ENCODE data around the gene MAP3K2. TPM values are rescaled to one million over a fixed set of nuclear protein-coding genes. Genes with fewer than 3 reads are reported as not detected.
"Not testable (repeated sequence)": the region's sequence is repeated elsewhere in the genome, so short reads cannot be mapped to it uniquely, and the experiment has no call there.

Gene MAP3K2
- total RNA-seq, 4 donors from 2014 or later, result 33.8 to 46.4 (median 39.4) TPM

- DNase-seq (no peak), ATAC-seq (no peak)
- in situ Hi-C loops (cut with MboI; ENCODE audit: low sequenced_read_pairs in 4 of 4) (no loop called here), intact Hi-C loops (cut with DNase I; ENCODE audit: low total_unique reads) (loop anchor here (5.0 kb wide), 1 partner anchor 119 kb away; no protein-coding TSS in a partner anchor)
- TF ChIP-seq POLR2A (IDR thresholded peaks at IDR 0.05) (no peak), CTCF (IDR thresholded peaks at IDR 0.05 in 4 of 5, conservative IDR thresholded peaks at IDR 0.05 in 1 of 5) (no peak)
- H3K9me3 ChIP-seq, result no peaks in the 10 kb centered on the region
- H3K4me3 ChIP-seq, result no peak overlapping the region
- H3K36me3 ChIP-seq, result no peaks in the 10 kb centered on the region
- H3K4me1 ChIP-seq, result peaks cover 46 to 53% of the 10 kb centered on the region in 2 donors
- no peaks in the 10 kb centered on the region for H3K27me3 ChIP-seq
- no peak overlapping the region for H3K27ac ChIP-seq
These were observed 29.7 kb downstream of the MAP3K2 start for GRCh38 chr2:127358044-127358443.

- DNase-seq, result no peak
- TF ChIP-seq CTCF (IDR thresholded peaks at IDR 0.05 in 4 of 5, conservative IDR thresholded peaks at IDR 0.05 in 1 of 5), result no peak
- TF ChIP-seq POLR2A (IDR thresholded peaks at IDR 0.05), result no peak
- Histone ChIP-seq H3K9me3 (no peaks in the 10 kb centered on the region), H3K27me3 (no peaks in the 10 kb centered on the region), H3K4me3 (no peak overlapping the region), H3K36me3 (no peaks in the 10 kb centered on the region), H3K4me1 (peaks cover 41 to 49% of the 10 kb centered on the region in 2 donors), H3K27ac (no peak overlapping the region)
- in situ Hi-C loops (cut with MboI; ENCODE audit: low sequenced_read_pairs in 4 of 4), result no loop called here
- no peak for ATAC-seq
- intact Hi-C loops (cut with DNase I; ENCODE audit: low total_unique reads), result loop anchor here (5.0 kb wide), 1 partner anchor 120 kb away; no protein-coding TSS in a partner anchor
These were observed 30.2 kb downstream of the MAP3K2 start for GRCh38 chr2:127357591-127357990.

GRCh38 chr2:127356531-127356930 is 31.2 kb downstream of the MAP3K2 start:
- intact Hi-C loops (cut with DNase I; ENCODE audit: low total_unique reads) (loop anchor here (5.0 kb wide), 1 partner anchor 121 kb away; no protein-coding TSS in a partner anchor), in situ Hi-C loops (cut with MboI; ENCODE audit: low sequenced_read_pairs in 4 of 4) (no loop called here)
- H3K9me3 ChIP-seq, result no peaks in the 10 kb centered on the region
- ATAC-seq (no peak), DNase-seq (no peak)
- H3K36me3 ChIP-seq, result no peaks in the 10 kb centered on the region
- no peak overlapping the region for H3K4me3 ChIP-seq
- H3K27ac ChIP-seq, result no peak overlapping the region
- TF ChIP-seq POLR2A (IDR thresholded peaks at IDR 0.05) (no peak), CTCF (IDR thresholded peaks at IDR 0.05 in 4 of 5, conservative IDR thresholded peaks at IDR 0.05 in 1 of 5) (no peak)
- H3K27me3 ChIP-seq, result no peaks in the 10 kb centered on the region
- peaks cover 34 to 42% of the 10 kb centered on the region in 2 donors for H3K4me1 ChIP-seq

- Histone ChIP-seq H3K4me3 (no peak overlapping the region), H3K4me1 (peaks cover 35 to 40% of the 10 kb centered on the region in 2 donors), H3K27ac (no peak overlapping the region), H3K36me3 (no peaks in the 10 kb centered on the region), H3K9me3 (no peaks in the 10 kb centered on the region), H3K27me3 (no peaks in the 10 kb centered on the region)
- no peak for TF ChIP-seq POLR2A (IDR thresholded peaks at IDR 0.05)
- peak; percentile 49 to 69 (median 53) for TF ChIP-seq CTCF (IDR thresholded peaks at IDR 0.05 in 4 of 5, conservative IDR thresholded peaks at IDR 0.05 in 1 of 5)
- peak in 1 of 2 donors; percentile 62 for ATAC-seq
- in situ Hi-C loops (cut with MboI; ENCODE audit: low sequenced_read_pairs in 4 of 4) (no loop called here), intact Hi-C loops (cut with DNase I; ENCODE audit: low total_unique reads) (loop anchor here (2.0 to 5.0 kb wide), 2 partner anchors 61 to 122 kb away; no protein-coding TSS in a partner anchor)
- DNase-seq, result no peak
These were observed 32.3 kb downstream of the MAP3K2 start for GRCh38 chr2:127355407-127356008.

GRCh38 chr2:127353873-127354676 is 33.7 kb downstream of the MAP3K2 start:
- in situ Hi-C loops (cut with MboI; ENCODE audit: low sequenced_read_pairs in 4 of 4); H3K4me3 ChIP-seq; H3K9me3 ChIP-seq; ATAC-seq; DNase-seq; H3K27me3 ChIP-seq; H3K36me3 ChIP-seq; H3K27ac ChIP-seq: not testable (repeated sequence)
- H3K4me1 ChIP-seq, result peaks cover 31 to 42% of the 10 kb centered on the region in 2 donors
- intact Hi-C loops (cut with DNase I; ENCODE audit: low total_unique reads), result loop anchor here (2.0 kb wide), 1 partner anchor 63 kb away; no protein-coding TSS in a partner anchor

- peaks cover 32 to 44% of the 10 kb centered on the region in 2 donors for H3K4me1 ChIP-seq
- H3K36me3 ChIP-seq; intact Hi-C loops (cut with DNase I; ENCODE audit: low total_unique reads); ATAC-seq; DNase-seq; in situ Hi-C loops (cut with MboI; ENCODE audit: low sequenced_read_pairs in 4 of 4); H3K4me3 ChIP-seq; H3K27me3 ChIP-seq; H3K27ac ChIP-seq; H3K9me3 ChIP-seq: not testable (repeated sequence)
These were observed 34.6 kb downstream of the MAP3K2 start for GRCh38 chr2:127353223-127353622.

Measured in gastrocnemius medialis (tissue), 4 donors.